D721Med (cell line): ENCODE measurements around the gene WDR20.

ENCODE experiments used
- DNase-seq: peaks from one replicate; pipeline ENCODE4 v3.0.0; 2011; ENCODE audit warnings: low spot score; ENCODE audit not compliant: insufficient read length
- FAIRE-seq: peaks from 2 replicates; lab custom pipeline; 2011; peaks lifted over from hg19 to GRCh38; lab: Jason Lieb, UNC
- TF ChIP-seq, protein P1 (sequence below): IDR thresholded peaks from 2 replicates; pipeline ENCODE4 v1.5.1; 2012; ENCODE audit warnings: mild to moderate bottlenecking, control low read depth; ENCODE audit not compliant: insufficient read depth; ENCODE audit errors: missing control alignments

Gene WDR20

DNA sequence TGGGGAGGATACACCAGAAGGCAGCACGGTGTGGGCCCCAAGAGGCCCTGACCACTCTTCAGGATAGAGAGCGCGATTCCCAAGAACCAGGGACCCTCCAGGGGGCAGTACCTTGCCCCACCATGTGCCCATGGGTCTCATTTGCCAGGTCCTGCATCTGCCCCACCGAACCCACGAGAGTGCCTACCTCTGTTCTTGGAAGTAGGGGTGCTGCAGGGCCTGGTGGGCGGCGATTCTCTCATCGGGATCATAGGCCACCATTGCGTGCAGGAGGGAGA, 92.6 kb downstream of the WDR20 start:
- no peak for FAIRE-seq

DNA sequence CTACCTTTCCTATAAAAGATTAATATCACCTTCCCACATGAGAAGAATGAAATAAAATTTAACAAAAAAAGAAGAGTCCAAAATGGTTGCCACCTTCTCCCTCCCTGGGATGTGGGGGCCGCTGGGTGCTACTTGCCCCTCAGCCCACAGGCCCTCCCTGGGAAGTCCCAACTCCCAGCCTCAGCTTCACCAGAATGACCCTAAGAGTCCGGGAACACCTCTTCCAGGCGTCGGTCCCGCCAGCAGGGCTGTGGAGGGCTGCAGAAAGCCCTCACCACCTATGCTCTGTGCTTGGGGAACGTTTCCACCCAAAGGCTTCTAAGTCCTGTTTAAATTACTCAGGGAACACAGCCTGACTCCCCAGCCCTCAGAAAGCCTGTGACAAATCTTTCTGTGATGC, 93.4 kb downstream of the WDR20 start:
- TF ChIP-seq, protein P1, sequence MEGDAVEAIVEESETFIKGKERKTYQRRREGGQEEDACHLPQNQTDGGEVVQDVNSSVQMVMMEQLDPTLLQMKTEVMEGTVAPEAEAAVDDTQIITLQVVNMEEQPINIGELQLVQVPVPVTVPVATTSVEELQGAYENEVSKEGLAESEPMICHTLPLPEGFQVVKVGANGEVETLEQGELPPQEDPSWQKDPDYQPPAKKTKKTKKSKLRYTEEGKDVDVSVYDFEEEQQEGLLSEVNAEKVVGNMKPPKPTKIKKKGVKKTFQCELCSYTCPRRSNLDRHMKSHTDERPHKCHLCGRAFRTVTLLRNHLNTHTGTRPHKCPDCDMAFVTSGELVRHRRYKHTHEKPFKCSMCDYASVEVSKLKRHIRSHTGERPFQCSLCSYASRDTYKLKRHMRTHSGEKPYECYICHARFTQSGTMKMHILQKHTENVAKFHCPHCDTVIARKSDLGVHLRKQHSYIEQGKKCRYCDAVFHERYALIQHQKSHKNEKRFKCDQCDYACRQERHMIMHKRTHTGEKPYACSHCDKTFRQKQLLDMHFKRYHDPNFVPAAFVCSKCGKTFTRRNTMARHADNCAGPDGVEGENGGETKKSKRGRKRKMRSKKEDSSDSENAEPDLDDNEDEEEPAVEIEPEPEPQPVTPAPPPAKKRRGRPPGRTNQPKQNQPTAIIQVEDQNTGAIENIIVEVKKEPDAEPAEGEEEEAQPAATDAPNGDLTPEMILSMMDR, result no peak
- no peak for DNase-seq
- no peak for FAIRE-seq

More for the DNA sequence above, 92.6 kb downstream of the WDR20 start:
- no peak for DNase-seq
- TF ChIP-seq, protein P1, result no peak

DNA sequence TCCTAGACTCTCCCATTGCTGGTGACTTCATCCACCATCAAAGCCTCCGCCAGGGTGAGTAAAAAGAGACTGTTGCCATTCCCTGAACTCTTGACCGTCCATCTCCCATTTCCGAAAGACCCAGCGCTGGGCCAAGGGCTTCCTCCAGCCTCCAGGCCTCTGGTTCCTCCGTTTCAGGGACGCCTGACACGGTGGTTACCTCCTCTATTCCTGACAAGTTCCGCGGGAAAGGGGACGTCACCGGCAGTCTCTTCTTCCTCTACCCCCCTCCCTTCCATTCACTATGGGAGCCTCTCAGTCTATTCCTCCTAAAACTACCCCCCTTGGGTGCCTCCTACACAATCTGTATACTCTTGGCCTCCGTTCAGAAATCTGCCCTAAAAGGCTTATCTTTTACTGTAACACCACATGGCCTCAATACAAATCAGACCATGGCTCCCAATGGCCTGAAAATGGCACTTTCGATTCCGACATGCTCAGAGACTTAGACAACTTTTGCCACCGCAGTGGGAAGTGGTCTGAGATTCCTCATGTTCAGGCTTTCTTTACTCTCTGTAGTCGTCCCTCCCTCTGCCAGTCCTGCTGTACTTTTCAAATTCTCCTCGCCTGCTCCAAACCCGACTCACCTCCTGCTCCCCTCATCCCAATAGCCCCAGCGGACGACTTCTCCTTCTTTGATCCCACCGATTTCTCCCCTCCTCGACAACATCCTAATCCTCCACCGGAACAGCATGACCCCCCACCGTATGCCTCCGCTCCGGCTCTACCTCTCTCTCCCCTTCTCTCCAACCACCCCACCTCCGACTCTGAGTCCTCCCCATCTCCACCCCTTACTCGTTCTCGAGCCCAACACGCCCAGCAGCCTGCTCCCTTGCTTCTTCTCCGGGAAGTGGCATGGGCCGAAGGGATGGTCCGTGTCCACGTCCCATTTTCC, 94.9 kb downstream of the WDR20 start:
- FAIRE-seq (no peak), DNase-seq (no peak)
- TF ChIP-seq, protein P1, result no peak

DNA sequence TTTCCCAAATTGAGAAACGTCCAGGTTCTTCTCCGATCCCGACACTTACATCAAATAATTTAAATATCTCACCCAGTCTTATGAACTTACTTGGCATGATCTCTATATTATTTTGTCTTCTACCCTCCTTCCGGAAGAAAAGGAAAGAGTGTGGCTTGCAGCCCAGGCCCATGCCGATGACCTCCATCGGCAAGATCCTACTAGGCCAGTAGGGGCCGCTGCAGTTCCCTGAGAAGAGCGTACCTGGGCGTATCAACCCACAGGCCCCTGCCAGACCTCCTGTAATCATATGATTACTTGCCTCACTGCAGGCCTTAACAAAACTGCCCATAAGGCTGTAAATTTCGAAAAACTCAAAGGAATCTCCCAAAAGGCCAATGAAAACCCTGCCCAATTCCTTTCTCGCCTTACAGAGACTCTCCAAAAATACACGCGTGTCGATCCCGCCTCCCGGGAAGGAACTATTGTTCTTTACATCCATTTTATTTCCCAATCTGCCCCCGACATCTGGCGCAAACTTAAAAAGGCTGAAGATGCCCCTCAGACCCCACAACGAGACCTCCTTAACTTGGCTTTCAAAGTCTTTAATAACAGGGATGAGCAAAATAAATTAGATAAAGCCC, 95.7 kb downstream of the WDR20 start:
- peak; percentile 93 for DNase-seq
- TF ChIP-seq, protein P1, result peak; percentile 77
- FAIRE-seq, result no peak

DNA sequence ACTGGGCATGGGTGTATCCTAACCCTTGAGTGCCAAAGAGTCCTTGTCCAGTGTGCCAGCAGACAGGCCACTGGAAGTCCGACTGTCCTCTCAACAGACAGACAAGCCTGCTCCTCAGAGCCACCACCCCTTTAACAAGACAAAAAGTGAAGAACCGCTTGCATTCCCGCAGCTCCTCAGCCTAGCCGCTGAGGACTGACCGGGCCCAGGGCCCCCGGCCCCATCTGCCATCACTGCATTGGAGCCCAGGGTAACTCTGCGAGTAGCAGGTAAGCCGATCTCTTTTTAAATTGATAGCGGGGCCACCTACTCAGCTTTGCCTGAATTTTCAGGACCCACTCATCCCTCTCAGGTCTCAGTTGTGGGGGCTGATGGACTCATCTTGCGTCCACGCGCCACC, 96.3 kb downstream of the WDR20 start:
- DNase-seq (no peak), FAIRE-seq (no peak)
- TF ChIP-seq, protein P1, result no peak

DNA sequence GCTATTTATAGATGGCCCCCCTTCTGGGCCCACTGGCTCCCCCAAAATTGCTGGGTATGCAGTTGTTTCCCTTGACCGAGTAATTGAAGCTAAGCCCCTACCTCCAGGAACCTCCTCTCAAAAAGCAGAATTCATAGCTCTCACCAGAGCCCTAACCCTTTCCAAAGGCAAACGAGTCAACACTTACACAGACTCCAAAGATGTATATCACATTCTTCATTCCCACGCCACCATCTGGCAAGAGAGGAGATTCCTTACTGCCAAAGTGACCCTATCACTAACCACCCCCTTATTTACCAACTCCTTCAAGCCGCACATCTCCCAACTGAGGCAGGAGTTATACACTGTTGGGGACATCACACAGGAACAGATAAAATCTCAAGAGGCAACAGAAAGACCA, 98.4 kb downstream of the WDR20 start:
- TF ChIP-seq, protein P1, result no peak
- DNase-seq (no peak), FAIRE-seq (no peak)

DNA sequence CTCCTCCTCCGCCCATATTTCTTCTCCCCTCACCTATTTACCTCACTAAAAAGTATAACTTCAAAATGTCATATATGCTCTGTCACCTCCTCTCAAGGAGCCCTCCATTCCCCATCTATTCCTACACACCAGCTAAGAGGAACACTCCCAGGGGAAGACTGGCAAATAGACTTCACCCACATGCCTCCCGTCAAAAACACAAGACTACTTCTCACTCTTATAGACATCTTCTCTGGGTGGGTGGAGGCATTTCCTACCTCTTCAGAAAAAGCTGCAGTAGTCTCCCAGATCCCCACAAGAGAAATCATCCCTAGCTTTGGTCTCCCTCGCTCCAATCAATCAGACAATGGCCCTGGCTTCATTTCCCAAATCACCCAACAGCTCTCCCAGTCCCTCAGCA, 99.1 kb downstream of the WDR20 start:
- FAIRE-seq, result no peak
- TF ChIP-seq, protein P1, result no peak

More for the DNA sequence above, 99.1 kb downstream of the WDR20 start:
- DNase-seq, result no peak
